Retinal pigment epithelial cell (primary cell): ENCODE results near the gene DNAH8.
A peak's percentile ranks its signal among the peaks of the same experiment; 100 is the strongest.

Source experiments
- DNase-seq: peaks from one replicate; pipeline ENCODE4 v3.0.0-alpha.2; 2010; ENCODE audit warnings: low read depth
- H3K4me3 ChIP-seq: 2 replicates; pipeline ENCODE4 v1.5.1; 2011; ENCODE audit warnings: mild to moderate bottlenecking, low read length, control low read depth, moderate library complexity
- TF ChIP-seq, protein P1 (sequence below): conservative IDR thresholded peaks from 2 replicates; pipeline ENCODE4 v1.5.1; 2011; ENCODE audit warnings: low read depth, low read length, control low read depth, inconsistent platforms

The DNAH8 gene

GRCh38 chr6:38767560-38767959 is 52.4 kb downstream of the DNAH8 start:
- no peak overlapping the region for H3K4me3 ChIP-seq
- DNase-seq = no peak
- TF ChIP-seq, protein P1, sequence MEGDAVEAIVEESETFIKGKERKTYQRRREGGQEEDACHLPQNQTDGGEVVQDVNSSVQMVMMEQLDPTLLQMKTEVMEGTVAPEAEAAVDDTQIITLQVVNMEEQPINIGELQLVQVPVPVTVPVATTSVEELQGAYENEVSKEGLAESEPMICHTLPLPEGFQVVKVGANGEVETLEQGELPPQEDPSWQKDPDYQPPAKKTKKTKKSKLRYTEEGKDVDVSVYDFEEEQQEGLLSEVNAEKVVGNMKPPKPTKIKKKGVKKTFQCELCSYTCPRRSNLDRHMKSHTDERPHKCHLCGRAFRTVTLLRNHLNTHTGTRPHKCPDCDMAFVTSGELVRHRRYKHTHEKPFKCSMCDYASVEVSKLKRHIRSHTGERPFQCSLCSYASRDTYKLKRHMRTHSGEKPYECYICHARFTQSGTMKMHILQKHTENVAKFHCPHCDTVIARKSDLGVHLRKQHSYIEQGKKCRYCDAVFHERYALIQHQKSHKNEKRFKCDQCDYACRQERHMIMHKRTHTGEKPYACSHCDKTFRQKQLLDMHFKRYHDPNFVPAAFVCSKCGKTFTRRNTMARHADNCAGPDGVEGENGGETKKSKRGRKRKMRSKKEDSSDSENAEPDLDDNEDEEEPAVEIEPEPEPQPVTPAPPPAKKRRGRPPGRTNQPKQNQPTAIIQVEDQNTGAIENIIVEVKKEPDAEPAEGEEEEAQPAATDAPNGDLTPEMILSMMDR = no peak

DNA sequence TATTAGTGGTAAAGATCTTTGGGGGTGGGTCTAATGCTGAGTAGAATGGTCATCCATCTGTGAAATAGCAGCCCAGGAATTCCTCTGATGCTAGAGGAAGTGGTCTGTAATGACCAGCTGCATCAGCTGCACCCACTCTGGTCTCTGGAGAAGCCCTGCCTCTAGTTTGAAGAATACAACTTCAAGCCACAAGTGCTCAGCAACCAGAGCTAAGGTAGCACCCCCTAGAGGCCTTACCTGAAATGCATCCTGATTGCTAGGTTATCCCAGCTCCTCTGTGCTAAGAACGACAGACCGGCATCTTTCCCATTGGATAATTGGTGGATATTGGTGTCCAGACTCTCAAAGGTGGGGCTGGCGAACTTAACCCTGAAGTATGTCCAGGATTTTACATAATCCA is 58.2 kb downstream of the DNAH8 start:
- no peak for DNase-seq
- TF ChIP-seq, protein P1 = peak; percentile 56
- H3K4me3 ChIP-seq = no peak overlapping the region

GRCh38 chr6:38774929-38775707 is 60.0 kb downstream of the DNAH8 start:
- H3K4me3 ChIP-seq = no peak overlapping the region
- no peak for DNase-seq
- TF ChIP-seq, protein P1 = no peak

DNA sequence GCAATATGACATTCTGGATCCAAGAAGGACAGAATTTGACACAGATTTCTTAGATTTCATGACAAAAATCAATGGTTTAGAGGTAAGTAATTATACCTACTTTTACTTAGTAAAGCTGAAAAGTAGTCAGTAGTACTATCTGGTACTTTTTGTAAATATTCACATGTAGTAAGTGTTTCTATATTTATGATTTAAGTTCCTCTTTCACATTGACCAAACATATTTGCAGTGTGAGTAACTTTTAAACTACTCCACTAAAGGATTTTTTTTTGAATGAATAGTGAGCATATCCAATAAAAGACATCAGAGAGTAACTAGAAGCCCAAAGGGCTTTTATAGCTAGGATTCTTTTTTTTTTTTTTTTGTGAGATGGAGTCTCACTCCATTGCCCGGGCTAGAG is 60.8 kb downstream of the DNAH8 start:
- TF ChIP-seq, protein P1 = no peak
- H3K4me3 ChIP-seq = no peak overlapping the region
- DNase-seq = no peak

DNA sequence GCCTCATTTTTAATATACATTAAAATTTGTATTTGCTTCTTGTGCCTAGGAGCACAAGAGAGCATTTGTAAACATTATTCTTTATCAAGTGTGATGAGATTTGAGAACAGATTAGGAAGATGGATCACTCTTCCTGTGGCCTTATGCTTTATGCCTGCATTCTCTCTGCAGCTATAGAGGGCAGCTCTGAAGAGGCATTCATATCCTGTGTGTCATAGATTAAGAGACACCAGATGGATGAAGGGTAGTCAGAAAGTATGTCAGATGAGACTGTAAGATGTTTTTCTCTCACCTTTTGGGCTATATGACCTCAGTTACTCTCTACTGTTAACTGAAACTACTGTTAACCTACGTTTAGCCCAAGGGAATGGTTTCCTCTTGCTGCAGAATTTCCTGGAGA is 61.4 kb downstream of the DNAH8 start:
- DNase-seq = no peak
- TF ChIP-seq, protein P1 = no peak
- H3K4me3 ChIP-seq = no peak overlapping the region

- no peak for DNase-seq
- TF ChIP-seq, protein P1 = no peak
- no peak overlapping the region for H3K4me3 ChIP-seq
Measured at GRCh38 chr6:38779310-38780062, 64.4 kb downstream of the DNAH8 start.
